HCT116 (cell line): ENCODE data around the gene GDF10. TPM values are rescaled to one million over a fixed set of nuclear protein-coding genes. Genes with fewer than 3 reads are reported as not detected.
A peak's percentile ranks its signal among the peaks of the same experiment; 100 is the strongest.

ENCODE experiments used
- ATAC-seq: fragments of 200-7000 bp; cut with Tn5 transposase; 2 replicates; pipeline ENCODE4 v1.9.1; 2020; ENCODE audit warnings: mild to moderate bottlenecking, moderate library complexity
- BruUV-seq: library from RNA; stranded (reverse); fragments of 400-500 nt; replicated peaks from 2 replicates; lab custom pipeline; 2021; lab: Mats Ljungman, UMichigan
- CTCF ChIA-PET: fragments of 300-600 bp; sonication (Branson Sonifier 250); formaldehyde crosslinking; loops from one replicate; lab custom pipeline; 2021; ENCODE audit warnings: antibody characterized with exemption; lab: Charles Lee
- POLR2A ChIA-PET: fragments of 300-600, 350-600 bp; sonication (Branson Sonifier 250); formaldehyde crosslinking; loops from one replicate; lab custom pipeline; 2021; ENCODE audit warnings: antibody characterized with exemption; lab: Charles Lee
- RAD21 ChIA-PET, 2 experiments: fragments of 300-600 bp; sonication (Branson Sonifier 250); formaldehyde crosslinking; loops; one replicate each; lab custom pipeline; 2023; ENCODE audit warnings: low total read pairs in 2 of 2; ENCODE audit not compliant: uncharacterized antibody in 2 of 2, unreplicated experiment in 2 of 2, low non-redundant PET in 1 of 2; lab: Charles Lee
- DNase-seq: peaks from one replicate; pipeline ENCODE4 v3.0.0-alpha.2; 2010; ENCODE audit warnings: low read depth, low spot score
- H2AFZ ChIP-seq: fragments of 200-600 bp; shearing (Covaris generic), sonication (generic); 2 replicates; pipeline ENCODE4 v1.6.1; 2017; ENCODE audit warnings: low read depth, mixed run types, mixed read lengths, antibody characterized with exemption, low read length; ENCODE audit not compliant: poor library complexity, severe bottlenecking
- H3K27ac ChIP-seq: 2 replicates; pipeline ENCODE4 v1.5.1; 2012; ENCODE audit warnings: low read depth, low read length
- H3K27me3 ChIP-seq: fragments of 200-600 bp; sonication (generic); 2 replicates; pipeline ENCODE4 v1.6.1; 2016; ENCODE audit warnings: mixed run types, low read length, mixed read lengths; ENCODE audit not compliant: insufficient read depth
- H3K36me3 ChIP-seq, 2 experiments: fragments of 200-500 bp in 1 of 2; fragments of 200-600 bp in 1 of 2; sonication (Bioruptor generic) in 1 of 2; sonication (generic) in 1 of 2; 2 replicates each; pipeline versions ENCODE4 v1.5.1 to v1.6.1; 2014 to 2016; ENCODE audit warnings: low read length in 2 of 2, inconsistent platforms in 1 of 2, mixed read lengths in 1 of 2, mixed run types in 1 of 2; ENCODE audit not compliant: insufficient read depth in 2 of 2, control insufficient read depth in 1 of 2
- H3K4me1 ChIP-seq, 2 experiments: fragments of 200-600 bp in 1 of 2; sonication (generic) in 1 of 2; 2 replicates each; pipeline versions ENCODE4 v1.5.1 to v1.6.1; 2012 to 2017; ENCODE audit warnings: low read length in 2 of 2, inconsistent platforms in 1 of 2, mild to moderate bottlenecking in 1 of 2, mixed read lengths in 1 of 2, mixed run types in 1 of 2, moderate library complexity in 1 of 2; ENCODE audit not compliant: insufficient read depth in 2 of 2, control insufficient read depth in 1 of 2
- H3K4me2 ChIP-seq: fragments of 200-600 bp; sonication (generic); 2 replicates; pipeline ENCODE4 v1.6.1; 2017; ENCODE audit warnings: mixed run types, low read length, mixed read lengths
- H3K4me3 ChIP-seq, 2 experiments: fragments of 200-600 bp in 1 of 2; sonication (generic) in 1 of 2; replicated peaks in 1 of 2; 2 replicates each; pipeline ENCODE4 v1.5.1; 2011 to 2016; ENCODE audit warnings: low read length in 2 of 2, control low read depth in 1 of 2, low read depth in 1 of 2, mild to moderate bottlenecking in 1 of 2, mixed read lengths in 1 of 2, mixed run types in 1 of 2
- H3K79me2 ChIP-seq: fragments of 200-600 bp; sonication (generic); 2 replicates; pipeline ENCODE4 v1.6.1; 2017; ENCODE audit warnings: mild to moderate bottlenecking, mixed run types, low read length, moderate library complexity, mixed read lengths; ENCODE audit not compliant: insufficient read depth
- H3K9ac ChIP-seq: fragments of 200-600 bp; sonication (generic); 2 replicates; pipeline ENCODE4 v1.6.1; 2016; ENCODE audit warnings: low read length, mixed read lengths
- H3K9me2 ChIP-seq: fragments of 200-600 bp; sonication (generic), shearing (Covaris generic); 2 replicates; pipeline ENCODE4 v1.6.1; 2017; ENCODE audit warnings: mixed run types, mild to moderate bottlenecking, moderate library complexity; ENCODE audit not compliant: insufficient read depth
- H3K9me3 ChIP-seq, 2 experiments: fragments of 200-500 bp in 1 of 2; fragments of 200-600 bp in 1 of 2; sonication (Bioruptor generic) in 1 of 2; sonication (generic) in 1 of 2; 2 replicates each; pipeline ENCODE4 v1.6.1; 2014 to 2017; ENCODE audit warnings: low read length in 2 of 2, mixed read lengths in 2 of 2, inconsistent platforms in 1 of 2, low read depth in 1 of 2, mild to moderate bottlenecking in 1 of 2, mixed run types in 1 of 2, moderate library complexity in 1 of 2; ENCODE audit not compliant: control insufficient read depth in 1 of 2, insufficient read depth in 1 of 2
- H4K20me1 ChIP-seq: fragments of 200-600 bp; sonication (generic), shearing (Covaris generic); 2 replicates; pipeline ENCODE4 v1.6.1; 2017; ENCODE audit warnings: mixed run types, mild to moderate bottlenecking, moderate library complexity; ENCODE audit not compliant: insufficient read depth
- CBX3 ChIP-seq: IDR thresholded peaks from 2 replicates; pipeline ENCODE4 v1.6.1; 2012; ENCODE audit warnings: low read depth
- CEBPB ChIP-seq: IDR thresholded peaks from 2 replicates; pipeline ENCODE4 v1.6.1; 2012; ENCODE audit warnings: low read depth
- ELF1 ChIP-seq: IDR thresholded peaks from 2 replicates; pipeline ENCODE4 v1.6.1; 2012; ENCODE audit warnings: low read depth, borderline replicate concordance
- EZH2phosphoT487 ChIP-seq: fragments of 200-600 bp; IDR thresholded peaks from 2 replicates; pipeline ENCODE4 v1.6.1; 2018; ENCODE audit warnings: antibody characterized with exemption, borderline replicate concordance
- FOSL1 ChIP-seq: IDR thresholded peaks from 2 replicates; pipeline ENCODE4 v1.6.1; 2012; ENCODE audit warnings: low read depth
- POLR2AphosphoS5 ChIP-seq: IDR thresholded peaks from 2 replicates; pipeline ENCODE4 v1.6.1; 2011; ENCODE audit warnings: mild to moderate bottlenecking, low read depth, low read length, moderate library complexity
- RAD21 ChIP-seq: IDR thresholded peaks from 2 replicates; pipeline ENCODE4 v1.6.1; 2012; ENCODE audit warnings: low read depth, mild to moderate bottlenecking
- REST ChIP-seq: IDR thresholded peaks from 2 replicates; pipeline ENCODE4 v1.6.1; 2012; ENCODE audit warnings: low read depth
- SP1 ChIP-seq: IDR thresholded peaks from 2 replicates; pipeline ENCODE4 v1.6.1; 2012; ENCODE audit warnings: low read depth
- SRF ChIP-seq: IDR thresholded peaks from 2 replicates; pipeline ENCODE4 v1.6.1; 2012; ENCODE audit warnings: low read depth
- TCF7L2 ChIP-seq: IDR thresholded peaks from 2 replicates; pipeline ENCODE4 v1.7.0; 2011; ENCODE audit warnings: borderline replicate concordance, inconsistent platforms; ENCODE audit not compliant: insufficient read depth, insufficient read length; ENCODE audit errors: extremely low read depth
- YY1 ChIP-seq: IDR thresholded peaks from 2 replicates; pipeline ENCODE4 v1.6.1; 2011; ENCODE audit warnings: low read length, low read depth, moderate library complexity, mild to moderate bottlenecking; ENCODE audit not compliant: insufficient replicate concordance; ENCODE audit errors: extremely low read depth
- ZFX ChIP-seq: fragments of 450-650 bp; IDR thresholded peaks from 2 replicates; pipeline ENCODE4 v1.6.1; 2017
- ZNF274 ChIP-seq: fragments of 200-500 bp; sonication (Bioruptor generic); IDR thresholded peaks from 2 replicates; pipeline ENCODE4 v1.6.1; 2014; ENCODE audit warnings: mild to moderate bottlenecking, low read depth, low read length, inconsistent platforms
- intact Hi-C: fragments of 100-400 bp; cut with micrococcal nuclease; formaldehyde crosslinking; loops from 2 replicates; pipeline ENCODE4 v1.10.0; 2022
- total RNA-seq: library from RNA; stranded (reverse); gene quantifications from one replicate; pipeline ENCODE4 v1.2.1, GENCODE V29; 2021; ENCODE audit not compliant: unreplicated experiment
- TF ChIP-seq, protein P1 (sequence below): IDR thresholded peaks from 2 replicates; pipeline ENCODE4 v1.6.1; 2011; ENCODE audit warnings: mild to moderate bottlenecking, low read length, moderate library complexity; ENCODE audit not compliant: insufficient replicate concordance; ENCODE audit errors: extremely low read depth

Gene GDF10
- total RNA-seq, 1 experiment from 2014 or later = not detected

DNA sequence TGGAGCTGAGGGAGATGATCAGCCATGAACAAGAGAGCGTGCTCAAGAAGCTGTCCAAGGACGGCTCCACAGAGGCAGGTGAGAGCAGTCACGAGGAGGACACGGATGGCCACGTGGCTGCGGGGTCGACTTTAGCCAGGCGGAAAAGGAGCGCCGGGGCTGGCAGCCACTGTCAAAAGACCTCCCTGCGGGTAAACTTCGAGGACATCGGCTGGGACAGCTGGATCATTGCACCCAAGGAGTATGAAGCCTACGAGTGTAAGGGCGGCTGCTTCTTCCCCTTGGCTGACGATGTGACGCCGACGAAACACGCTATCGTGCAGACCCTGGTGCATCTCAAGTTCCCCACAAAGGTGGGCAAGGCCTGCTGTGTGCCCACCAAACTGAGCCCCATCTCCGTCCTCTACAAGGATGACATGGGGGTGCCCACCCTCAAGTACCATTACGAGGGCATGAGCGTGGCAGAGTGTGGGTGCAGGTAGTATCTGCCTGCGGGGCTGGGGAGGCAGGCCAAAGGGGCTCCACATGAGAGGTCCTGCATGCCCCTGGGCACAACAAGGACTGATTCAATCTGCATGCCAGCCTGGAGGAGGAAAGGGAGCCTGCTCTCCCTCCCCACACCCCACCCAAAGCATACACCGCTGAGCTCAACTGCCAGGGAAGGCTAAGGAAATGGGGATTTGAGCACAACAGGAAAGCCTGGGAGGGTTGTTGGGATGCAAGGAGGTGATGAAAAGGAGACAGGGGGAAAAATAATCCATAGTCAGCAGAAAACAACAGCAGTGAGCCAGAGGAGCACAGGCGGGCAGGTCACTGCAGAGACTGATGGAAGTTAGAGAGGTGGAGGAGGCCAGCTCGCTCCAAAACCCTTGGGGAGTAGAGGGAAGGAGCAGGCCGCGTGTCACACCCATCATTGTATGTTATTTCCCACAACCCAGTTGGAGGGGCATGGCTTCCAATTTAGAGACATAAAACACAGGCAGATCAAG is 25.6 kb downstream of the GDF10 start:
- ChIA-PET RAD21 (no interaction called here), POLR2A (no interaction called here), CTCF (no interaction called here)
- no peaks in the 10 kb centered on the region for H3K27me3 ChIP-seq
- H4K20me1 ChIP-seq = no peaks in the 10 kb centered on the region
- BruUV-seq = no TSS peak
- no peaks in the 10 kb centered on the region for H3K36me3 ChIP-seq
- no peaks in the 10 kb centered on the region for H3K9me3 ChIP-seq
- H3K4me3 ChIP-seq = no peak overlapping the region
- intact Hi-C loops = no loop called here
- no peak for ATAC-seq
- H3K9me2 ChIP-seq = no peaks in the 10 kb centered on the region
- peaks cover 4 to 10% of the 10 kb centered on the region in 2 experiments; a peak in 2 of 4 replicates for H3K4me1 ChIP-seq
- H2AFZ ChIP-seq = no peak overlapping the region
- peak overlapping the region; percentile 20 for H3K4me2 ChIP-seq
- no peaks in the 10 kb centered on the region for H3K79me2 ChIP-seq
- TF ChIP-seq ZNF274 (no peak), REST (no peak), CBX3 (no peak), FOSL1 (no peak), ELF1 (no peak), ZFX (no peak), SP1 (no peak), POLR2AphosphoS5 (no peak), SRF (no peak), TCF7L2 (no peak), RAD21 (no peak), EZH2phosphoT487 (no peak), YY1 (no peak), CEBPB (no peak)
- TF ChIP-seq, protein P1, sequence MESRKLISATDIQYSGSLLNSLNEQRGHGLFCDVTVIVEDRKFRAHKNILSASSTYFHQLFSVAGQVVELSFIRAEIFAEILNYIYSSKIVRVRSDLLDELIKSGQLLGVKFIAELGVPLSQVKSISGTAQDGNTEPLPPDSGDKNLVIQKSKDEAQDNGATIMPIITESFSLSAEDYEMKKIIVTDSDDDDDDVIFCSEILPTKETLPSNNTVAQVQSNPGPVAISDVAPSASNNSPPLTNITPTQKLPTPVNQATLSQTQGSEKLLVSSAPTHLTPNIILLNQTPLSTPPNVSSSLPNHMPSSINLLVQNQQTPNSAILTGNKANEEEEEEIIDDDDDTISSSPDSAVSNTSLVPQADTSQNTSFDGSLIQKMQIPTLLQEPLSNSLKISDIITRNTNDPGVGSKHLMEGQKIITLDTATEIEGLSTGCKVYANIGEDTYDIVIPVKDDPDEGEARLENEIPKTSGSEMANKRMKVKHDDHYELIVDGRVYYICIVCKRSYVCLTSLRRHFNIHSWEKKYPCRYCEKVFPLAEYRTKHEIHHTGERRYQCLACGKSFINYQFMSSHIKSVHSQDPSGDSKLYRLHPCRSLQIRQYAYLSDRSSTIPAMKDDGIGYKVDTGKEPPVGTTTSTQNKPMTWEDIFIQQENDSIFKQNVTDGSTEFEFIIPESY = no peak
- H3K27ac ChIP-seq = no peak overlapping the region
- H3K9ac ChIP-seq = no peak overlapping the region
- DNase-seq = no peak
